A673 (cell line): ENCODE results near the gene UACA.

Experiments used
- EZH2 ChIP-seq: fragments of 200-600 bp; sonication (generic); IDR thresholded peaks from 2 replicates; pipeline ENCODE4 v1.6.1; 2017; ENCODE audit warnings: borderline replicate concordance, low read depth, mild to moderate bottlenecking, mixed read lengths, antibody characterized with exemption, low read length; ENCODE audit not compliant: poor library complexity, severe bottlenecking
- TF ChIP-seq, protein P1 (sequence below): fragments of 300-800, 200-600 bp; sonication (generic); conservative IDR thresholded peaks from 2 replicates; pipeline ENCODE4 v1.5.1; 2017; ENCODE audit warnings: low read depth, mild to moderate bottlenecking, antibody characterized with exemption, low read length, moderate library complexity, mixed read lengths

DNA sequence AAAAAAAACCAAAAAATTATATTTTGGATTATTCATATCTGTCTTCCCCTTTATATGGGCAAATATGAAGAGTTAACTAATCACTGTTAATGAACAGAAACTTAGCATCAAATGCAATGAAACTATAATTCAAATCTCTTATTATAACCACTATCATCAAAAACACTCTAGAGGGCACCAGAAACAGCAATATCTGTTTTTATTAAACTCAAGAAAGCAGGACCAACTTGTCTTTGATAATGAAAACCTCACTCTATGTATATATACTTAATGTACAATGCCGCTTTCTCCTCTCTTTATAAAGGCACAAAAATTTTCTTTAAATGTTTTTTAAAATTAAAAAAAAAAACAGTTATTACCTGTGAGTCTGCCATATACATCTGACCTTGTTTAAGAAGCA lies 92.7 kb downstream of the UACA start:
- no peak for TF ChIP-seq EZH2
- TF ChIP-seq, protein P1, sequence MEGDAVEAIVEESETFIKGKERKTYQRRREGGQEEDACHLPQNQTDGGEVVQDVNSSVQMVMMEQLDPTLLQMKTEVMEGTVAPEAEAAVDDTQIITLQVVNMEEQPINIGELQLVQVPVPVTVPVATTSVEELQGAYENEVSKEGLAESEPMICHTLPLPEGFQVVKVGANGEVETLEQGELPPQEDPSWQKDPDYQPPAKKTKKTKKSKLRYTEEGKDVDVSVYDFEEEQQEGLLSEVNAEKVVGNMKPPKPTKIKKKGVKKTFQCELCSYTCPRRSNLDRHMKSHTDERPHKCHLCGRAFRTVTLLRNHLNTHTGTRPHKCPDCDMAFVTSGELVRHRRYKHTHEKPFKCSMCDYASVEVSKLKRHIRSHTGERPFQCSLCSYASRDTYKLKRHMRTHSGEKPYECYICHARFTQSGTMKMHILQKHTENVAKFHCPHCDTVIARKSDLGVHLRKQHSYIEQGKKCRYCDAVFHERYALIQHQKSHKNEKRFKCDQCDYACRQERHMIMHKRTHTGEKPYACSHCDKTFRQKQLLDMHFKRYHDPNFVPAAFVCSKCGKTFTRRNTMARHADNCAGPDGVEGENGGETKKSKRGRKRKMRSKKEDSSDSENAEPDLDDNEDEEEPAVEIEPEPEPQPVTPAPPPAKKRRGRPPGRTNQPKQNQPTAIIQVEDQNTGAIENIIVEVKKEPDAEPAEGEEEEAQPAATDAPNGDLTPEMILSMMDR: peak; percentile 55
